Omental fat pad (tissue), 4 donors: Measurements from ENCODE around the gene CDH26. TPM values are rescaled to one million over a fixed set of nuclear protein-coding genes. Genes with fewer than 3 reads are reported as not detected.

ENCODE experiments used
- ATAC-seq: fragments of 150-250 bp; one replicate; pipeline ENCODE4 v1.9.1; 2016; ENCODE audit warnings: mild to moderate bottlenecking, moderate library complexity; ENCODE audit not compliant: low FRiP score
- DNase-seq: peaks from one replicate; pipeline ENCODE4 v3.0.0-alpha.2; 2019; ENCODE audit warnings: low spot score
- CTCF ChIP-seq, 3 donors: fragments of 450-650 bp; IDR thresholded peaks; one replicate each; pipeline ENCODE4 v1.5.1; 2016 to 2017; ENCODE audit warnings: antibody characterized with exemption in 3 of 3, mild to moderate bottlenecking in 3 of 3, moderate library complexity in 2 of 3
- total RNA-seq, 4 donors: library from RNA; depleted of rRNA; stranded (reverse); fragments of >200 nt; gene quantifications; one replicate each; pipeline ENCODE4 v1.1.0, GENCODE V29; 2016

CDH26 gene
- total RNA-seq, 4 donors from 2014 or later, result 0.60 to 4.1 (median 1.6) TPM

GRCh38 chr20:60054716-60055634 is 96.8 kb downstream of the CDH26 start:
- ATAC-seq (no peak), DNase-seq (no peak)
- no peak for TF ChIP-seq CTCF (IDR thresholded peaks at IDR 0.05)

- TF ChIP-seq CTCF (IDR thresholded peaks at IDR 0.05), result no peak
- DNase-seq, result no peak
Observed at GRCh38 chr20:60055740-60056139, 97.5 kb downstream of the CDH26 start.

GRCh38 chr20:60056407-60057122 is 98.3 kb downstream of the CDH26 start:
- TF ChIP-seq CTCF (IDR thresholded peaks at IDR 0.05), result no peak
- DNase-seq (no peak), ATAC-seq (no peak)

More at GRCh38 chr20:60055740-60056139, 97.5 kb downstream of the CDH26 start:
- ATAC-seq, result no peak

GRCh38 chr20:60057123-60057865 is 99.1 kb downstream of the CDH26 start:
- ATAC-seq, result peak; percentile 22

GRCh38 chr20:60057866-60058807 is 99.9 kb downstream of the CDH26 start:
- ATAC-seq (no peak), DNase-seq (no peak)
- TF ChIP-seq CTCF (IDR thresholded peaks at IDR 0.05), result no peak

More at GRCh38 chr20:60057123-60057865, 99.1 kb downstream of the CDH26 start:
- TF ChIP-seq CTCF (IDR thresholded peaks at IDR 0.05), result no peak
- no peak for DNase-seq

- DNase-seq (no peak), ATAC-seq (no peak)
- TF ChIP-seq CTCF (IDR thresholded peaks at IDR 0.05), result no peak
Observed at GRCh38 chr20:60058879-60059278, 100.7 kb downstream of the CDH26 start.
